SK-N-SH (cell line): ENCODE results near the gene GRIK1. TPM values are rescaled to one million over a fixed set of nuclear protein-coding genes. Genes with fewer than 3 reads are reported as not detected.

ENCODE experiments used
- CTCF ChIA-PET: fragments of 300-600, 350-600 bp; formaldehyde crosslinking; extraction: SDS; loops from one replicate; lab custom pipeline; 2021; lab: Yijun Ruan, JAX
- POLR2A ChIA-PET: fragments of 350-600 bp; sonication (Branson Sonifier 250); formaldehyde crosslinking; extraction: SDS; loops from one replicate; lab custom pipeline; 2020; ENCODE audit warnings: antibody characterized with exemption, inconsistent platforms; lab: Yijun Ruan, JAX
- DNase-seq: peaks from one replicate; pipeline ENCODE4 v3.0.0; 2012
- H2AFZ ChIP-seq: fragments of 200-600 bp; sonication (generic); 2 replicates; pipeline ENCODE4 v1.8.1; 2016; ENCODE audit warnings: antibody characterized with exemption, mild to moderate bottlenecking, low read depth
- H3F3A ChIP-seq: fragments of 200-600 bp; sonication (generic); replicated peaks from 2 replicates; pipeline ENCODE3; 2016; ENCODE audit warnings: antibody characterized with exemption, mild to moderate bottlenecking; ENCODE audit not compliant: insufficient read depth
- H3K27ac ChIP-seq, 2 experiments: fragments of 200-500 bp in 1 of 2; fragments of 200-600 bp in 1 of 2; sonication (Bioruptor generic) in 1 of 2; sonication (generic), shearing (Covaris generic) in 1 of 2; 2 replicates each; pipeline versions ENCODE4 v1.5.1 to v1.6.1; 2014 to 2016; ENCODE audit warnings: low read depth in 2 of 2, inconsistent platforms in 1 of 2, low read length in 1 of 2, mild to moderate bottlenecking in 1 of 2, mixed read lengths in 1 of 2
- H3K27me3 ChIP-seq: fragments of 200-600 bp; sonication (generic), shearing (Covaris generic); 2 replicates; pipeline ENCODE4 v1.6.1; 2016; ENCODE audit warnings: mixed run types; ENCODE audit not compliant: insufficient read depth
- H3K36me3 ChIP-seq, 2 experiments: fragments of 200-500 bp in 1 of 2; fragments of 200-600 bp in 1 of 2; sonication (Bioruptor generic) in 1 of 2; sonication (generic) in 1 of 2; replicated peaks in 1 of 2; 2 replicates each; pipeline versions ENCODE3 to v1.5.1; 2014 to 2016; ENCODE audit warnings: low read length in 1 of 2, mild to moderate bottlenecking in 1 of 2; ENCODE audit not compliant: insufficient read depth in 2 of 2, control insufficient read depth in 1 of 2
- H3K4me1 ChIP-seq, 2 experiments: fragments of 200-500 bp in 1 of 2; fragments of 200-600 bp in 1 of 2; sonication (Bioruptor generic) in 1 of 2; sonication (generic), shearing (Covaris generic) in 1 of 2; 2 replicates each; pipeline versions ENCODE4 v1.5.1 to v1.6.1; 2014 to 2016; ENCODE audit warnings: low read depth in 1 of 2, low read length in 1 of 2, mixed run types in 1 of 2; ENCODE audit not compliant: insufficient read depth in 2 of 2, control insufficient read depth in 1 of 2
- H3K4me2 ChIP-seq: fragments of 200-600 bp; sonication (generic), shearing (Covaris generic); 2 replicates; pipeline ENCODE4 v1.6.1; 2017; ENCODE audit warnings: mixed run types
- H3K4me3 ChIP-seq, 2 experiments: fragments of 200-500 bp in 1 of 2; fragments of 200-600 bp in 1 of 2; sonication (Bioruptor generic) in 1 of 2; sonication (generic), shearing (Covaris generic) in 1 of 2; 2 replicates each; pipeline versions ENCODE4 v1.5.1 to v1.8.1; 2014 to 2016; ENCODE audit warnings: low read depth in 2 of 2, inconsistent platforms in 1 of 2, low read length in 1 of 2, mild to moderate bottlenecking in 1 of 2, mixed read lengths in 1 of 2, moderate library complexity in 1 of 2
- H3K79me2 ChIP-seq: fragments of 200-600 bp; sonication (generic); 2 replicates; pipeline ENCODE4 v1.8.1; 2017; ENCODE audit warnings: mild to moderate bottlenecking; ENCODE audit not compliant: insufficient read depth
- H3K9ac ChIP-seq: fragments of 200-600 bp; sonication (generic); 2 replicates; pipeline ENCODE4 v1.6.1; 2017; ENCODE audit warnings: mixed run types
- H3K9me2 ChIP-seq: fragments of 200-600 bp; sonication (generic); 2 replicates; pipeline ENCODE4 v1.6.1; 2017; ENCODE audit warnings: mixed run types
- H3K9me3 ChIP-seq: fragments of 200-600 bp; sonication (generic); 2 replicates; pipeline ENCODE4 v1.6.1; 2017; ENCODE audit warnings: mixed run types, mild to moderate bottlenecking, moderate library complexity
- H4K20me1 ChIP-seq: fragments of 200-600 bp; sonication (generic); 2 replicates; pipeline ENCODE4 v1.6.1; 2017; ENCODE audit warnings: mild to moderate bottlenecking, mixed run types; ENCODE audit not compliant: insufficient read depth
- CHD2 ChIP-seq: fragments of 150-350 bp; IDR thresholded peaks from 2 replicates; pipeline ENCODE4 v1.6.1; 2018; ENCODE audit warnings: low read length; ENCODE audit not compliant: partially characterized antibody
- EZH2phosphoT487 ChIP-seq: fragments of 200-600 bp; sonication (generic); IDR thresholded peaks from 2 replicates; pipeline ENCODE4 v1.6.1; 2017; ENCODE audit warnings: low read depth, mixed run types, mild to moderate bottlenecking, antibody characterized with exemption, moderate library complexity, borderline replicate concordance
- FOXJ3 ChIP-seq: sonication (generic); formaldehyde crosslinking; IDR thresholded peaks from 2 replicates; pipeline ENCODE4 v1.5.1; 2020; ENCODE audit warnings: mild to moderate bottlenecking, missing genetic modification reagents
- IRF3 ChIP-seq: fragments of 150-350 bp; IDR thresholded peaks from 2 replicates; pipeline ENCODE4 v1.6.1; 2016; ENCODE audit warnings: mild to moderate bottlenecking, low read depth, low read length
- JUND ChIP-seq: IDR thresholded peaks from 2 replicates; pipeline ENCODE4 v1.4.0; 2012
- MEF2A ChIP-seq: IDR thresholded peaks from 2 replicates; pipeline ENCODE4 v1.4.0; 2012; ENCODE audit warnings: low read depth, borderline replicate concordance
- NRF1 ChIP-seq: IDR thresholded peaks from 2 replicates; pipeline ENCODE4 v1.6.1; 2012; ENCODE audit warnings: low read depth, mild to moderate bottlenecking, low read length
- RCOR1 ChIP-seq: fragments of 150-350 bp; IDR thresholded peaks from 2 replicates; pipeline ENCODE4 v1.6.1; 2017; ENCODE audit warnings: antibody characterized with exemption, low read length
- RFX5 ChIP-seq: IDR thresholded peaks from 2 replicates; pipeline ENCODE4 v1.6.1; 2012; ENCODE audit warnings: mild to moderate bottlenecking, improper control_type of control experiment, low read length
- RXRA ChIP-seq: IDR thresholded peaks from 2 replicates; pipeline ENCODE4 v1.4.0; 2012; ENCODE audit warnings: low read depth, mild to moderate bottlenecking, borderline replicate concordance
- SIN3A ChIP-seq: IDR thresholded peaks from 2 replicates; pipeline ENCODE4 v1.6.1; 2012; ENCODE audit warnings: low read depth, mild to moderate bottlenecking, low read length, moderate library complexity, borderline replicate concordance
- SMC3 ChIP-seq: IDR thresholded peaks from 2 replicates; pipeline ENCODE4 v1.6.1; 2012; ENCODE audit warnings: low read depth, low read length, improper control_type of control experiment
- TAF1 ChIP-seq: IDR thresholded peaks from 2 replicates; pipeline ENCODE4 v1.6.1; 2012; ENCODE audit warnings: low read depth, mild to moderate bottlenecking, low read length, moderate library complexity, borderline replicate concordance
- WGBS: methylation state at CpG from one replicate; pipeline ENCODE4 v1.1.6; 2017; ENCODE audit warnings: low lambda C conversion rate; 5-methylcytosine and 5-hydroxymethylcytosine counted together
- polyA plus RNA-seq, 3 experiments: library from polyadenylated mRNA; depleted of rRNA; stranded (reverse); fragments of >200 nt; gene quantifications; 2 replicates each; pipeline ENCODE4 v1.2.3, GENCODE V29; 2012
- TF ChIP-seq, protein P1 (sequence below): fragments of 150-350 bp; IDR thresholded peaks from 2 replicates; pipeline ENCODE4 v1.6.1; 2017; ENCODE audit warnings: antibody characterized with exemption, low read length, low read depth, borderline replicate concordance
- TF ChIP-seq, protein P2 (sequence below): IDR thresholded peaks from 2 replicates; pipeline ENCODE4 v1.6.1; 2012; ENCODE audit warnings: mild to moderate bottlenecking, low read depth, low read length, moderate library complexity
- TF ChIP-seq, protein P3 (sequence below): IDR thresholded peaks from 2 replicates; pipeline ENCODE4 v1.4.0; 2012; ENCODE audit warnings: low read depth
- TF ChIP-seq, protein P4 (sequence below): IDR thresholded peaks from 2 replicates; pipeline ENCODE4 v1.4.0; 2012; ENCODE audit warnings: low read depth, borderline replicate concordance

The GRIK1 gene
- polyA plus RNA-seq, 1 of the 3 experiments (the other 2 are of a cell fraction), result not detected

DNA sequence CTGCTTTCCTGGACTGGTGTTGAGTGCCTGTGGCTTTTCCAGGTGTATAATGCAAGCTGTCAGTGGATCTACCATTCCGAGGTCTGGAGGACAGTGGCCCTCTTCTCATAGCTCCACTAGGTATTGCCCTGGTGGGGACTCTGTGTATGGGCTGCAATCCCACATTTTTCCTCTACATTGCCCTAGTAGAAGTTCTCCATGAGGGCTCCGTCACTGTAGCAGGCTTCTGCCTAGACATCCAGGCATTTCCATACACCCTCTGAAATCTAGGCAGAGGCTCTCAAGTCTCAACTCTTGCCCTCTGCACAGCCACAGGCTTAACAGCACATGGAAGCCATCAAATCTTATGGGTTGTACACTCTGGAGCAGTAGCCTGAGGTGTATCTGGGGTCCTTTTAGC is 107.6 kb downstream of the GRIK1 start (continued):
- no peak for TF ChIP-seq IRF3
- TF ChIP-seq EZH2phosphoT487, result no peak
- TF ChIP-seq, protein P1, sequence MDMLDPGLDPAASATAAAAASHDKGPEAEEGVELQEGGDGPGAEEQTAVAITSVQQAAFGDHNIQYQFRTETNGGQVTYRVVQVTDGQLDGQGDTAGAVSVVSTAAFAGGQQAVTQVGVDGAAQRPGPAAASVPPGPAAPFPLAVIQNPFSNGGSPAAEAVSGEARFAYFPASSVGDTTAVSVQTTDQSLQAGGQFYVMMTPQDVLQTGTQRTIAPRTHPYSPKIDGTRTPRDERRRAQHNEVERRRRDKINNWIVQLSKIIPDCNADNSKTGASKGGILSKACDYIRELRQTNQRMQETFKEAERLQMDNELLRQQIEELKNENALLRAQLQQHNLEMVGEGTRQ, result no peak
- TF ChIP-seq SMC3, result no peak
- no peak for TF ChIP-seq JUND
- no peak for TF ChIP-seq MEF2A
- no peak for TF ChIP-seq RFX5
- TF ChIP-seq, all 33 proteins: peak for 0

GRCh38 chr21:29829564-29830275 is 110.1 kb downstream of the GRIK1 start:
- no peaks in the 10 kb centered on the region for H3K79me2 ChIP-seq
- ChIA-PET POLR2A (no interaction called here), CTCF (no interaction called here)
- no peaks in the 10 kb centered on the region for H4K20me1 ChIP-seq
- H3K9me2 ChIP-seq, result no peaks in the 10 kb centered on the region
- no peak for DNase-seq
- no peaks in the 10 kb centered on the region for H3K27me3 ChIP-seq
- WGBS, result 0% methylated on average over 2 of the region's 2 CpGs
- no peak overlapping the region for H3K27ac ChIP-seq
- H2AFZ ChIP-seq, result no peak overlapping the region
- H3K9me3 ChIP-seq, result no peaks in the 10 kb centered on the region
- no peak overlapping the region for H3K4me2 ChIP-seq
- TF ChIP-seq RFX5 (no peak), NRF1 (no peak), RCOR1 (no peak), FOXJ3 (CRISPR knock-in tag) (no peak), JUND (no peak), SIN3A (no peak), CHD2 (no peak), TAF1 (no peak), RXRA (no peak)
- TF ChIP-seq, protein P2, sequence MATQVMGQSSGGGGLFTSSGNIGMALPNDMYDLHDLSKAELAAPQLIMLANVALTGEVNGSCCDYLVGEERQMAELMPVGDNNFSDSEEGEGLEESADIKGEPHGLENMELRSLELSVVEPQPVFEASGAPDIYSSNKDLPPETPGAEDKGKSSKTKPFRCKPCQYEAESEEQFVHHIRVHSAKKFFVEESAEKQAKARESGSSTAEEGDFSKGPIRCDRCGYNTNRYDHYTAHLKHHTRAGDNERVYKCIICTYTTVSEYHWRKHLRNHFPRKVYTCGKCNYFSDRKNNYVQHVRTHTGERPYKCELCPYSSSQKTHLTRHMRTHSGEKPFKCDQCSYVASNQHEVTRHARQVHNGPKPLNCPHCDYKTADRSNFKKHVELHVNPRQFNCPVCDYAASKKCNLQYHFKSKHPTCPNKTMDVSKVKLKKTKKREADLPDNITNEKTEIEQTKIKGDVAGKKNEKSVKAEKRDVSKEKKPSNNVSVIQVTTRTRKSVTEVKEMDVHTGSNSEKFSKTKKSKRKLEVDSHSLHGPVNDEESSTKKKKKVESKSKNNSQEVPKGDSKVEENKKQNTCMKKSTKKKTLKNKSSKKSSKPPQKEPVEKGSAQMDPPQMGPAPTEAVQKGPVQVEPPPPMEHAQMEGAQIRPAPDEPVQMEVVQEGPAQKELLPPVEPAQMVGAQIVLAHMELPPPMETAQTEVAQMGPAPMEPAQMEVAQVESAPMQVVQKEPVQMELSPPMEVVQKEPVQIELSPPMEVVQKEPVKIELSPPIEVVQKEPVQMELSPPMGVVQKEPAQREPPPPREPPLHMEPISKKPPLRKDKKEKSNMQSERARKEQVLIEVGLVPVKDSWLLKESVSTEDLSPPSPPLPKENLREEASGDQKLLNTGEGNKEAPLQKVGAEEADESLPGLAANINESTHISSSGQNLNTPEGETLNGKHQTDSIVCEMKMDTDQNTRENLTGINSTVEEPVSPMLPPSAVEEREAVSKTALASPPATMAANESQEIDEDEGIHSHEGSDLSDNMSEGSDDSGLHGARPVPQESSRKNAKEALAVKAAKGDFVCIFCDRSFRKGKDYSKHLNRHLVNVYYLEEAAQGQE, result no peak
- TF ChIP-seq, protein P3, sequence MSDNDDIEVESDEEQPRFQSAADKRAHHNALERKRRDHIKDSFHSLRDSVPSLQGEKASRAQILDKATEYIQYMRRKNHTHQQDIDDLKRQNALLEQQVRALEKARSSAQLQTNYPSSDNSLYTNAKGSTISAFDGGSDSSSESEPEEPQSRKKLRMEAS, result no peak
- TF ChIP-seq, protein P4, sequence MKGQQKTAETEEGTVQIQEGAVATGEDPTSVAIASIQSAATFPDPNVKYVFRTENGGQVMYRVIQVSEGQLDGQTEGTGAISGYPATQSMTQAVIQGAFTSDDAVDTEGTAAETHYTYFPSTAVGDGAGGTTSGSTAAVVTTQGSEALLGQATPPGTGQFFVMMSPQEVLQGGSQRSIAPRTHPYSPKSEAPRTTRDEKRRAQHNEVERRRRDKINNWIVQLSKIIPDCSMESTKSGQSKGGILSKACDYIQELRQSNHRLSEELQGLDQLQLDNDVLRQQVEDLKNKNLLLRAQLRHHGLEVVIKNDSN, result no peak
- no peak overlapping the region for H3K9ac ChIP-seq
- no peaks in the 10 kb centered on the region for H3K36me3 ChIP-seq
- no peak overlapping the region for H3K4me3 ChIP-seq
- no peaks in the 10 kb centered on the region for H3K4me1 ChIP-seq
- H3F3A ChIP-seq, result no peaks in the 10 kb centered on the region
